OCI-LY3 (cell line): ENCODE measurements around the gene AQP6.
A peak's percentile ranks its signal among the peaks of the same experiment; 100 is the strongest.

Experiments used
- H2AFZ ChIP-seq: fragments of 200-600, 300-600 bp; shearing (Covaris generic); 2 replicates; pipeline ENCODE4 v1.6.0; 2014; ENCODE audit warnings: antibody characterized with exemption, low read depth, low read length
- H3K27ac ChIP-seq: fragments of 200-600, 300-600 bp; sonication (generic); 2 replicates; pipeline ENCODE4 v1.5.1; 2014; ENCODE audit warnings: mild to moderate bottlenecking, low read length, moderate library complexity, mixed read lengths
- H3K27me3 ChIP-seq: fragments of 200-600, 300-600 bp; sonication (generic); 2 replicates; pipeline ENCODE4 v1.6.1; 2014; ENCODE audit warnings: low read depth, low read length, mixed read lengths
- H3K36me3 ChIP-seq: fragments of 200-600, 300-600 bp; sonication (generic); replicated peaks from 2 replicates; pipeline ENCODE3; 2014; ENCODE audit warnings: low read depth, low read length, mixed read lengths
- H3K4me1 ChIP-seq: fragments of 300-600, 200-600 bp; sonication (generic); 2 replicates; pipeline ENCODE4 v1.6.1; 2014; ENCODE audit warnings: low read length, mixed read lengths
- H3K4me2 ChIP-seq: fragments of 200-600, 300-600 bp; sonication (generic); 2 replicates; pipeline ENCODE4 v1.6.1; 2014; ENCODE audit warnings: low read length, mixed read lengths
- H3K4me3 ChIP-seq: fragments of 300-600, 200-600 bp; sonication (generic); 2 replicates; pipeline ENCODE4 v1.5.1; 2014; ENCODE audit warnings: antibody characterized with exemption, mild to moderate bottlenecking, low read length, moderate library complexity
- H3K79me2 ChIP-seq: fragments of 300-600, 200-600 bp; shearing (Covaris generic); 2 replicates; pipeline ENCODE4 v1.6.1; 2014; ENCODE audit warnings: mild to moderate bottlenecking, low read length, mixed read lengths
- H3K9ac ChIP-seq: fragments of 300-600, 200-600 bp; shearing (Covaris generic); 2 replicates; pipeline ENCODE4 v1.6.0; 2014; ENCODE audit warnings: mild to moderate bottlenecking, low read length, moderate library complexity
- H3K9me3 ChIP-seq: fragments of 200-600, 300-600 bp; shearing (Covaris generic); 2 replicates; pipeline ENCODE4 v1.6.1; 2014; ENCODE audit warnings: low read length, mixed read lengths; ENCODE audit not compliant: insufficient read depth
- H4K20me1 ChIP-seq: fragments of 200-600, 300-600 bp; sonication (generic); 2 replicates; pipeline ENCODE4 v1.6.1; 2016; ENCODE audit warnings: low read length, mixed read lengths; ENCODE audit not compliant: insufficient read depth
- EZH2phosphoT487 ChIP-seq: fragments of 200-600 bp; shearing (Covaris generic); IDR thresholded peaks from 2 replicates; pipeline ENCODE4 v1.6.1; 2018; ENCODE audit warnings: antibody characterized with exemption, mixed run types, low read depth
- TF ChIP-seq, protein P1 (sequence below): fragments of 200-600, 300-600 bp; sonication (generic); IDR thresholded peaks from 2 replicates; pipeline ENCODE4 v1.5.1; 2014; ENCODE audit warnings: antibody characterized with exemption, low read length, low read depth

Gene AQP6

GRCh38 chr12:49956663-49957569, 15.8 kb upstream of the AQP6 start:
- no peaks in the 10 kb centered on the region for H3K9me3 ChIP-seq
- H4K20me1 ChIP-seq = no peaks in the 10 kb centered on the region
- H3K4me2 ChIP-seq = no peak overlapping the region
- H3K9ac ChIP-seq = no peak overlapping the region
- H2AFZ ChIP-seq = no peak overlapping the region
- H3K36me3 ChIP-seq = no peaks in the 10 kb centered on the region
- H3K79me2 ChIP-seq = no peaks in the 10 kb centered on the region
- H3K27me3 ChIP-seq = peaks cover 17% of the 10 kb centered on the region; the same call in 1 of the 2 replicates
- peaks cover 3% of the 10 kb centered on the region; the same call in 1 of the 2 replicates for H3K4me1 ChIP-seq
- H3K4me3 ChIP-seq = no peak overlapping the region
- H3K27ac ChIP-seq = no peak overlapping the region
- TF ChIP-seq, protein P1, sequence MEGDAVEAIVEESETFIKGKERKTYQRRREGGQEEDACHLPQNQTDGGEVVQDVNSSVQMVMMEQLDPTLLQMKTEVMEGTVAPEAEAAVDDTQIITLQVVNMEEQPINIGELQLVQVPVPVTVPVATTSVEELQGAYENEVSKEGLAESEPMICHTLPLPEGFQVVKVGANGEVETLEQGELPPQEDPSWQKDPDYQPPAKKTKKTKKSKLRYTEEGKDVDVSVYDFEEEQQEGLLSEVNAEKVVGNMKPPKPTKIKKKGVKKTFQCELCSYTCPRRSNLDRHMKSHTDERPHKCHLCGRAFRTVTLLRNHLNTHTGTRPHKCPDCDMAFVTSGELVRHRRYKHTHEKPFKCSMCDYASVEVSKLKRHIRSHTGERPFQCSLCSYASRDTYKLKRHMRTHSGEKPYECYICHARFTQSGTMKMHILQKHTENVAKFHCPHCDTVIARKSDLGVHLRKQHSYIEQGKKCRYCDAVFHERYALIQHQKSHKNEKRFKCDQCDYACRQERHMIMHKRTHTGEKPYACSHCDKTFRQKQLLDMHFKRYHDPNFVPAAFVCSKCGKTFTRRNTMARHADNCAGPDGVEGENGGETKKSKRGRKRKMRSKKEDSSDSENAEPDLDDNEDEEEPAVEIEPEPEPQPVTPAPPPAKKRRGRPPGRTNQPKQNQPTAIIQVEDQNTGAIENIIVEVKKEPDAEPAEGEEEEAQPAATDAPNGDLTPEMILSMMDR = no peak
- no peak for TF ChIP-seq EZH2phosphoT487

GRCh38 chr12:49957570-49957967, 15.2 kb upstream of the AQP6 start:
- no peaks in the 10 kb centered on the region for H3K79me2 ChIP-seq
- no peaks in the 10 kb centered on the region for H3K9me3 ChIP-seq
- no peaks in the 10 kb centered on the region for H3K36me3 ChIP-seq
- no peak overlapping the region for H3K4me2 ChIP-seq
- H3K4me1 ChIP-seq = peaks cover 3% of the 10 kb centered on the region; the same call in 1 of the 2 replicates
- no peaks in the 10 kb centered on the region for H4K20me1 ChIP-seq
- H3K4me3 ChIP-seq = no peak overlapping the region
- H3K9ac ChIP-seq = no peak overlapping the region
- H3K27me3 ChIP-seq = peaks cover 17% of the 10 kb centered on the region; the same call in 1 of the 2 replicates
- no peak overlapping the region for H2AFZ ChIP-seq
- no peak overlapping the region for H3K27ac ChIP-seq
- TF ChIP-seq, protein P1 = no peak
- no peak for TF ChIP-seq EZH2phosphoT487

DNA sequence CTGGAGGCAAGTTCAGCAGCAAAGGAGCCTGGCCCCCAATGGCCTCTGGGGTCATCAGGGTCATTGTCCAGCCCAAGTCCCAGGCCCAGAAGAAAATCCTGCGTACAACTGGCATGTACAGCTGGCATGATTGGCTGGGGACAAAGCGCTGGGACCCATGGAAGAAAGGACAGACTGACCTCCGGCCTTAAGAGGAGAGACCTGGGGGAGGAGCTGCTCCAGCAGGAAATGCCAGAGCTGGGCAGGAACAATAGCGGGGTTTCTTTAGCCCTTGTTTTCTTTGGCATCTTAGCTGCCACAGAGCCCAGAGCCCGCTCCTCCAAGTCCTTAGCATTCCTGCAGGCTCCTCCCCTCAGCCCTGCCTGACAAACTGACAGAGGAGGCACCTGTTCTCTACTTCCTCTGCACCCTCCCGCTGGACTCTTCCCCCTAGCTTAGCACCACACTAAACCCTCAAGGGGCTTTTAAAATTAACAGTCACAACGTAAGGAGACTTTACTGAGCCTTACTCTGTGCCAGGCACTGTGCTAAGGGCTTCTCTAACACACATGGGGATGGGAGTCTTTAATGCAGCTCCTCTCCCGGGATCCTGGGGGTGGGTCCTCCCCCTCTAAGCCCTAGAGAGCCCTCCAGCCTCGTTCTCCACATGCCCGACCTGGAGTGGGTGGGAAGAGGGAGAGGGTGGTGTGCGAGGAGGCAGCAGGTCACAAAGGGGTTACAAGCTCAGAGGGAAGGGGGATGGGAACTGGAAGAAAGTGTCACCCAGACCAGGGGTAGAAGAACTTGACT, 12.9 kb upstream of the AQP6 start:
- Histone ChIP-seq H2AFZ (no peak overlapping the region), H3K9ac (no peak overlapping the region)

More for the DNA sequence above, 12.9 kb upstream of the AQP6 start:
- Histone ChIP-seq H3K4me3 (no peak overlapping the region), H3K27ac (no peak overlapping the region), H3K9me3 (no peaks in the 10 kb centered on the region), H3K4me2 (peak overlapping the region; percentile 15; the same call in 1 of the 2 replicates), H4K20me1 (no peaks in the 10 kb centered on the region), H3K4me1 (peaks cover 3% of the 10 kb centered on the region; the same call in 1 of the 2 replicates), H3K27me3 (peaks cover 22% of the 10 kb centered on the region), H3K36me3 (no peaks in the 10 kb centered on the region), H3K79me2 (no peaks in the 10 kb centered on the region)
- TF ChIP-seq, protein P1 = no peak
- TF ChIP-seq EZH2phosphoT487 = no peak
